Hypothalamus (tissue), 51 donors: ENCODE measurements around the gene CCNL2.
"Not testable (repeated sequence)": the region's sequence is repeated elsewhere in the genome, so short reads cannot be mapped to it uniquely, and the experiment has no call there.

Experiments
- DNase-seq, 51 donors: peaks; one replicate each; lab custom pipeline; 2025; lab: John Stamatoyannopoulos, UW

Gene CCNL2

DNA sequence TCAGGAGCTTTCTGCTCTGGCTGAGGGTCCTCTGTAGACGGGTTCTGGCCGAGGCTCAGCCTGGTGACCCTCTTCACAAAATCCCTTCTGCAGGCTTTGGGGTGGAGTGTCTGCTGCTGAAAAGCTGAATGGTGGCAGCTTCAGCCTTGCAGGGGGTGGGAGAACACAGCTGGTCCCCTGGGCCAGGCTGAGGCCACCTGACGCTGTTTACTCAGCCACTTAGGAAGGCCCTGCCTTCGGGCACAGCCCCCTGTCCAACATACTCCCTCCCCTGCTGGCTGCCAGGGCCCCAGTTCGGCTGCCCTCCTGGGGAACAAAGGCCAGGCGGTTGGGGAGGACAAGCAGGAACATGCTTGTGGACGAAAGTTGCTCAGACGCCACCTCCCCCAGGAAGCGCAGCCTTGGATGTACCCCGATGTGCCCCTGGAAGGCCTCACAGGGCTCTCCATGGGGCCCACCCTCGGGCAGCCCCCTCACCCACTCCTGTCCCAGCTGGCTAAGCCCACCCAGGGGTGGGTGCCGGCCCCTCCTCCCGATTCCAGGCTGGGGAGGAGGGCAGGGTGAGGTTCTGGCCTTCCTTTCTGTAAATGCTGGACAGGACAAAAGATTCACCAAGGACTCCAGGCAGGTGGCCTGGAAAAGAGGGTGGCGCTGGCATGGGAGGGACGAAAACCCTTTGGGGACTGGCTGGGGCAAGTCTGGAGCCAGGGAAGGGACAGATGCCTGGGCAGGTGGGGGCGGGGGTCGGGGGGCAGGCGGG lies 22.2 kb upstream of the CCNL2 start, which contains the start of gene ANKRD65:
ANKRD65 (minus strand) TSS at position 130 of the 760 bp plus-strand sequence. CDS start 271 bp downstream, outside the sequence.
- DNase-seq: peak in 21 of 51 donors; percentile 23 to 65 (median 47)

DNA sequence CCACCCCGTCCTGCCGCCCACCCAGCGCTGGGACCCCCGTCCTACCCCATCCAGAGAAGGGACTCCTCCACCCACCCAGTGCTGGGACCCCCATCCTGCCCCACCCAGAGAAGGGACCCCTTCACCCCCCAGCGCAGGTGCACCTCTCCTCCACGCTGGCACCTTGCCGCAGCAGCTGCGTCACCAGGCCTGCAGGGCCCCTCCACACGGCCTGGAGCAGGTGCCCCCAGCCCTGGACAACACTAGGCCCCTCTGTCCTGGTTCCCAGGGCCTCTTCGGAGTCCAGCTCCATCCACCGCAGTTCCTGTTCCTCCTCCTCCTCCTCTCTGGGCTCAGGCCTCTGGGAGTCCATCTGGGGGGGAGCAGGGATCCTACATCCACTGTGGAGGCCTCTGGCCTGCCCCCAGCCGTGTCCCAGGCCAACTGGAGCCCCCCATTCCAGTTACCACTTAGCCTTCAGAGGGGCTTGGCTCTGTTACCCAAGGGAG lies 21.6 kb upstream of the CCNL2 start:
- peak in 2 of 51 donors; percentile 35 to 55 for DNase-seq

DNA sequence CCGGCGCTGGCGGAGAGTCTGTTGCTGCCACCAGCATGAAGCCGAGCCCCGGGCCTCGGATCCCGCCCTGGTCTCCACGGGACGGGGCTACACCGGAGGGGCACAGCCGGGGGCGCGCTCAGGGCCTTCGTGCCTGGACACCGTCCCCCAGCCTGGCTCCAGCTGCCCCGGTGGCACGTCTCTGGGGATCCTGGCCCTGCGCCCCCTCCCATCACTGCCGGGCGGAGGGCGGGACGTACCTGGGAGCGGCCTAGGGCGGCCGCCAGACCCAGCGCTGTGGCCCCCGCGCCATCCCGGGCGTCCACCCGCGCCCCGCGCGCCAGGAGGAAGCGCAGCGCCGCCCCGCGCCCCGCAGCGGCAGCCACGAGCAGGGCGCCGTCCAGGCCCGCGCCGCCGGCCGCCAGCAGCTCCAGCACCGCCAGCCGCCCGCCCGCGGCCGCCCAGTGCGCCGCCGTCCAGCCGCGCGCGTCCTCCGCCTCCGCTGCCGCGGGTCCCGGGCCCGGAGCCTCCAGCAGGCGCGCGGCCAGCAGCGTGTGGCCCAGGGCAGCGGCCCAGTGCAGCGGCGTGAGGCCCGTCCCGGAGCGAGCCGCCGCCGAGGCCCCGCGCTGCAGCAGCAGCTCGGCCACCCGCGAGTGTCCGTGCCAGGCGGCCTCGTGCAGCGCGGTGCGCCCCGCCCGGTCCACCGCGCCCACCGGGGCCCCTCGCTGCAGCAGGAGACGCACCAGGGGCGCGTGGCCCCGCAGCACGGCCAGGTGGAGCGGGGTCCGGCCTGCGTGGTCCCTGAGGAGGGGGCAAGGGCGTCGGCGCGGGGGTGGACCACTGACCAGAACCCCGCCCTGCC lies 20.9 kb upstream of the CCNL2 start:
- peak in 4 of 51 donors; percentile 21 to 60 (median 42) for DNase-seq

DNA sequence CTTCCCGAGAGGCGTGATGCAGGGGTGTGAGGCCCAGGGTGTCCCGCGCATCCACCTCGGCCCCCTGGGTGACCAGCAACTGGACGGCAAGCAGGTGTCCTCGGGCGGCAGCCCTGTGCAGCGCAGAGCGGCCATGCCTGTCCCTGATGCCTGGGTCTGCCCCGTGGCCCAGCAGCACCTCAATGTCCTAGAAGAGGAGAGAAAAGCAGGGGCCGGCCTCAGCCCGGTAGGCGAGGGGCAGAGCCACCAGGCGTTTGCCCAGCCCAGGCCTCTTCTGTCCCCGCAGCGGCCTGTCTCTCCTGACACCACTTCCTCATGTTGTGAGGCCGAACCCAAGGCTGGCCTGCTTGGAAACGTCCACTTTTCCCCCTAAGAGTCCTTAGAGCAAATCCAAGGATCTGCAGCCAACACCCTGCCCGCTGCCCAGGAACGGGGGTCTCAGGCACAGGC lies 20.3 kb upstream of the CCNL2 start:
- DNase-seq: no peak

DNA sequence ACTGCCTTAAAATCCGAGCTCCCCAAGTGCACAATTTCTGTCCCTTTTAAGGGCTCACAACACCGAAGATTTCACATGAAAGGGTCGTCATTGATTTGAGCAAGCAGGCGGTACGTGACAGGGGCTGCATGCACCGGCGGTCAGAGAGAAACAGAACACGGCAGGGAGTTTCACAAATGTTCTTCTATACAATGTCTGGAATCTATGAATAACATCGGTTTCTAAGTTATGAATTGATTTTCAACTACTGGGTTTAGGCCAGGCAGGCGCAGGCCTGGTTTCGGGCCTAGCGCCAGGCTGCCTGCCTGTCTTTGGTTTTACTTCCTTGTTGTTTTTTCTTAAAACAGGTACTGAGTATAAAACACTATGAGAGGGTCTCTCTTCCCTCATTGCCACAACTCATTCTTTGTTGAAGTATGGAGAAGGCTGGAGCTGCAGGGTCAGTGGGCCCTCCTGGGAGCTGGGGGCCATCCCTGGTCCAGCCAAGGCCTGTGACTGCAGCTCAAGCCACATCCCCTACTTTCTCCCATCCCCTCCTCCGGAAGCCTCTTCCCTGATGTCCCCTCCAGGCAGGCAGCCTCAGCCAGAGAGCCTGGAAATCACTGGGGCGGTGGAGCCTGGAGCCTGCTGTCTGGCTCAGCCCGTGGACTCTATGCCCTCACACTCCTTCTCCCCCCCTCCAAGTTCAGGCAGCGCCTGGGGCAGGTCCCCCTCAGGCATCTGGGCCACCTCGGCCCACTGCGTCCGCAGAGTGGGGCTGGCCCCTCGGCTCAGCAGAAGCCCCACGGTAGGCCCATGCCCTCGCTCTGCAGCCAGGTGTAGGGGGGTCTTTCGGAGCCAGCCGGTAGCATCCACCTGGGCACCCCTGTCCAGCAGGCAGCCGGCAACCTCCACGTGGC lies 19.6 kb upstream of the CCNL2 start:
- no peak for DNase-seq

DNA sequence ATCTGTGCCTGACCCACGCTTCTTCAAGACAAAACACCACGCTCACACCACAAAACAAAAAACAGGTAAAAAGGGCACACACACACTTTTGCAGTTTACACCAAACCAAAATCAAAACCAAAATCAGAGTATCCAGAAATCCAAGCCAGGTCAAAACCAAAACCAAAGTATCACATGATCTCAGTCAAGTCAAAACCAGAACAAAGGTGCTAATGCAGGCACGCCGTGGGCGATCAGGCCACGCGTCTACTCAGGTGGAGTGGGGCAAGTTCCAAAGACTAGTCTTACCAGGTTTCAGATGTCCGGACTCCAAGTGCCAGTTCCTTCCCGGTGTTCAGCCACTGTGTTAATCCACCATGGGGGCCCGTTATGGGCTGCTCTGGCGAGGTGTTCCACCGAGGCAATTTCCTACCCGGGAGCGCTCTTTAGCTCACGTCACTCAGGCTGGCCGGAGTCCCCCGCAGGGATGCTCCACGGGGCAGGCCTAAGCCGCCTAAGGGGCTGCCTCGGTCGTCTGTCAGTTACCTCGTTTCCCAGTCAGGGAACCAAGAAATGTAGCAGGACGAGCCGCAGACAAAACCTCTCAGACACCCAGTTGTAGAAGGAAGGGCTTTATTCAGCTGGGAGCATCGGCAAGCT lies 18.8 kb upstream of the CCNL2 start:
- DNase-seq: not testable (repeated sequence)

DNA sequence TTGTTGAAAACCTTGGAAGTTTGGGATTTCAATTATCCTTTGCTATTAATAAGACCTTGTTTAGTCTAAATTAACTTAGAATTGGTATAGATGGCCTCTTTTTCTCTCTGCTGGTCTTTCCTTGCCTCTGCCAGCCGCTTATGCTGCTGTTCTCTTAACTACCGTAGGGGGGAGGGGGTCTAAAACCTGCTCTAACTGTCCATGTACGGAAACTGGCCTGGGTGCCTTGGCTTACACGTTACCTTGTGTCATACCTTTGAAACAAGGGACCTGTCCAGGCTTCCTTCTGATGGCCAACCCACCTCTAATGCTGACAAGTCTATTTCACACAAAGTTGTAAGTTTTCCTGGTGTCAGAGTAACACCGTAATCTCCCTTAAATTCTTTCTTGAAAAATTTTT lies 18.3 kb upstream of the CCNL2 start:
- DNase-seq: not testable (repeated sequence)

DNA sequence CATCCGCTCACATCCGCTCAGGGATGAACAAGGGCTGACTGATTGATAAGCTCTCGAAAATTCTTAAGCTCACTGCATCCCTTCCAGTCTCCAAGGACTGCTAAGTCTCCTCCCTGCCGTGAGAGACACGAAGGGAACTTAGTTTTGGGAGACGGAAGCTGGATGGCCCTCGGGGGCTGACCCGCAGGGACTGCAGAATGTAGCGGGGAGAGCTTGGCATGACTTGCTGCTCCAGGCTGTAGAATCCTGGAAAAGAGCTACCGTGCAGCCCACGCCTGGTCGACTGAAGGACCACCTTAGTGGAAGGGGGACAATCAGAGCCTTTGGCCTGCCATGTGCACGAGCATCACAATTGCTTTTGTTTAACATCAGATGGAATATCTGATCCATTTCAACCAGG lies 16.6 kb upstream of the CCNL2 start:
- DNase-seq: no peak

DNA sequence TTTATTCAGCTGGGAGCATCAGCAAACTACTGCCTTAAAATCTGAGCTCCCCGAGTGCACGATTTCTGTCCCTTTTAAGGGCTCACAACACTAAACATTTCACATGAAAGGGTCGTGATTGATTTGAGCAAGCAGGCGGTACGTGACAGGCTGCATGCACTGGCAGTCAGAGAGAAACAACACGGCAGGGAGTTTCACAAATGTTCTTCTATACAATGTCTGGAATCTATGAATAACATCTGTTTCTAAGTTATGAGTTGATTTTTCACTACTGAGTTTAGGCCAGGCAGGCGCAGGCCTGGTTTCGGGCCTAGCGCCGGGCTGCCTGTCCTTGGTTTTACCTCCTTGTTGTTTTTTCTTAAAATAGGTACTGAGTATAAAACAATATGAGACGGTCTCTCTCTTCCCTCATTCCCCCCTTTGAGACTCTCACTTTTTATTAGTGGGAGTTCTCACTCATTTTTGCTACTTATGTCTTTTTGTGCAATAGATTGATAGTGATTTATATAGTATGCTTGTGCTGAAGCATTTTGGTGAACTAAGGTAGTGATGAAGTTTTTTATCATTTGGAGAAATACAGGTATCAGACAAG lies 13.3 kb upstream of the CCNL2 start:
- not testable (repeated sequence) for DNase-seq

DNA sequence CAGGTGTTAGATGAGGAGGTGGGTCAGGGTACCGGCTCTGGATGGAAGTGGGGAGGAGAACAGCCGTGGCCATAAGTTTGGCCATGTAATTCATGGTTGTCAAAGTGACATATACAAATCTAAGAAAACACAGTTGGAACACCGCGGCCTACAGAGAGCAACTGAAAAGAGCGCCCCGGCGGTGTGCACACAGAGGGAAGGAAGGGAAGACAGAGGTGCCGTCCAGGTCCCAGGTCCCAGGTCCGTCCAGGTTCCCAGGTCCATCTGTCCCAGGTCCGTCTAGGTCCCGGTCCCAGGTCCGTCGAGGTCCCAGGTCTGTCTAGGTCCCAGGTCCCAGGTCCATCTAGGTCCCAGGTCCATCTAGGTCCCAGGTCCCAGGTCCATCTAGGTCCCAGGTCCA lies 12.5 kb upstream of the CCNL2 start:
- no peak for DNase-seq

DNA sequence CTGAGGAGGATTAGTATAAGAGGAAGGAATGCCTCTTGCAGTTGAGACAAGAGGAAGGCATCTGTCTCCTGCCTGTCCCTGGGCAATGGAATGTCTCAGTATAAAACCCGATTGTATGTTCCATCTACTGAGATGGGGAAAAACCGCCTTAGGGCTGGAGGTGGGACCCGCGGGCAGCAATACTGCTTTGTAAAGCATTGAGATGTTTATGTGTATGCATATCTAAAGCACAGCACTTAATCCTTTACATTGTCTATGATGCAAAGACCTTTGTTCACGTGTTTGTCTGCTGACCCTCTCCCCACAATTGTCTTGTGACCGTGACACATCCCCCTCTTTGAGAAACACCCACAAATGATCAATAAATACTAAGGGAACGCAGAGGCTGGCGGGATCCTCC lies 11.1 kb upstream of the CCNL2 start:
- not testable (repeated sequence) for DNase-seq

DNA sequence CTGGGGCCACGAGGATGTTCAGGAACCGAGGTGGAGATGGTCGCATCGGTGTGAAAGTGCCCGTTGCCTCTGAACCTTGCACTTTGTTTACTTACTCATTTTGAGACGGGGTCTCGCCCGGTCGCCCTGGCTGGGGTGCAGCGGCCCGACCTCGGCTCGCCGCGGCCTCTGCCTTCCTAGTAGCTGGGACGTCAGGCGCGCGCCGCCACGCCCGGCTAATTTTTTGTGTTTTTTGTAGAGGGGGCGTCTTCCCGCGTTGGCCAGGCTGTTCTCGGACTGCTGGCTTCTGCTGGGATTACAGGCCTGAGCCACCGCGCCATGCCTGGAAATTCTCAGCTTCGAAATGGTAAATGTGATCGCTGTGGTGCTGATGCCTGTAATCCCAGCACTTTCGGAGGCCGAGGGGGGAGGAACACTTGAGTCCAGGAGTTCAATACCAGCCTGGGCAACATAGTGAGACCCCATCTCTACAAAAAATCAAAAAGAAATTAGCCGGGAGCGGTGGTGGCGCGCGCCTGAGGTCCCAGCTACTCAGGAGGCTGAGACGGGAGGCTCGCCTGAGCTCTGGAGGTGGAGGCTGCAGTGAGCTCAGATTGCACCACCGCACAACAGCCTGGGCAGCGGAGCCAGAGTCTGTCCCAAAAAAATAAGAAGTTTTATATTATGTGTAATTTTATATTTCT lies 8.6 kb upstream of the CCNL2 start:
- no peak for DNase-seq

DNA sequence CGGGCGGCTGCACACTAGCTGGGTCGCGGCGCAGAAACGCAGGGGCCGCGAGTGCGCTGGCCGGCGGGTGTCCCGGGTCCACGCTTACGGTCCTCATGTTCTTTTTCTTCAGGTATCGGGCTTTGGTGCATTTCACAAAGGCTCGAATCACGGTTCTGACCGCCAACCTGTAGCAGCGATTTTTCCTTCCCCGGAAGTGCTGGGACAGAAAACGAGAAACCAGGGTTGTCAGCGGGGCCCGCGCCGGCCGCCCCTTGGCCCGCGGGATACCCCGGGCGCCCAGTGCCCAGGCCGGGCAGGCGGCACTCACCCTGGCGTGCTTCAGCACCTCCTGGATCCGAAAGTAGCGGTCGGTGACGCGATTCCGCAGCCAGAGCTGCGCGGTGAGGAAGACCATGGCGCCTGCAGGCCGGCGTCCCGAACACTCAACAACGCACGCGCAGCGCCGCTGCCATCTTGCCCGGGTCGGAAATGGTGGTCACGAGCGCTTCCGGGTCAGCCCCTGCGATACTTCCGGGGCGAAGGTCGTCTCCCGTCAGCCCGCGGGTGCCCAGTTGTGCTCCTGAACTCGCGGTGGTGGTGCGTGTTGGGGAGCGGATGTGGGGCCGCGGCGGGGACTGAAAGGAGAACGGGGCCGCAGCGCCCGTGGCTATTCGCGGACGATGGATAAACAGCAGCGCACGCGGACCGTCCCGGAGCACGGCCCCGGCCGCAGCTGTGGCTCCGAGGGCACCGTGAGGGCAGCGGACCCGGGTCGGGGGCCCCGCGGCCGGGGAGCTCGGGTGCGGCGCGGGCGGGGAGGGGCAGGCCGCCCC lies 7.9 kb upstream of the CCNL2 start, which contains the start of gene MRPL20:
MRPL20 (minus strand) TSS at position 473 of the 815 bp plus-strand sequence; CDS start at position 397, 76 bp downstream.
- DNase-seq: peak; percentile 67 to 95 (median 89)

DNA sequence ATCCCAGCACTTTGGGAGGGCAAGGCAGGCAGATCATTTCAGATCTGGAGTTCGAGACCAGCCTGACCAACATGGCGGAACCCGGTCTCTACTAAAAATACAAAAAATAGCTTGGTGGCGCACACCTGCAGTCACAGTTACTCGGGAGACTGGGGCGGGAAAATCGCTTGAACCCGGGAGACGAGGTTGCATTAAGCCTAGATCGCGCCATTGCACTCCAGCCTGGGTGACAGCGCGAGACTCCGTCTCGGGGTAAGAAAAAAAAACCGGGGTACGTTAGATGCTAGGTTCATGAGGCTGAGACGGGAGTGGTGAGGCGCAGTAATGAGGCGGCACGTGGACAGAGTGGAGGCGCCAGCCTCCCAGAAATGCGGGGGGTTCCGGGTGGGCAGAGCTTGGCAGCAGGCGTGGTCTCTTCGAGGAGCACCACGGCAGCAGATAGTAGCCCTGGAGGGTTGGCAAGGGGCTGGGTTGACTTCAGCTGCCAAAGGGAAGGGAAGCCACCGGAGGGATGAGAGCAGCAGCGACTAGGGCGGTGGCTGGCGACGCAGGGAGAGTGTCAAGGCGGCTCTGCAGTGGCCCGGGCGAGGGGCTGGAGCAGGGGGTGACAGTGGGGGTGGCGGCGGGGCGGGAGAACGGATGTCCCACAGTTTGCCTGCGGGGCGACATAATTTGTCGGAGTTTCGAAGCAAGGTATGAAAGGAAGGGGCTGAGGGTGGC lies 7.1 kb upstream of the CCNL2 start:
- no peak for DNase-seq

DNA sequence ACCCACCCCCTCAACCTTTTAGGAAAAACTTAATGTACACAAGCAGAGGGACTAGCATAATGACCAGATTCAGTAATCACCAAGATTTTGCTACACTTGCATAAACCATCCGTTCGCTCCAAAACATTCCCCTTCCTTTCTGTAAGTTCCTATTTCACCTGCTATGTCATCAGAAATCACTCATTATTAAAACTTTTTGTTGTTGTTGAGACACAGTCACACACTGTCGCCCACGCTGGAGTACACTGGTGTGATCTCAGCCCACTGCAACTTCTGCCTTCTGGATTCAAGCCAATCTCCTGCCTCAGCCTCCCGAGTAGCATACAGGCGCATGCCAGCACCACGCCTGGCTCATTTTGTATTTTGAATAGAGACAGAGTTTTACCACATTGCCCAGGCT lies 4.5 kb upstream of the CCNL2 start:
- no peak for DNase-seq

DNA sequence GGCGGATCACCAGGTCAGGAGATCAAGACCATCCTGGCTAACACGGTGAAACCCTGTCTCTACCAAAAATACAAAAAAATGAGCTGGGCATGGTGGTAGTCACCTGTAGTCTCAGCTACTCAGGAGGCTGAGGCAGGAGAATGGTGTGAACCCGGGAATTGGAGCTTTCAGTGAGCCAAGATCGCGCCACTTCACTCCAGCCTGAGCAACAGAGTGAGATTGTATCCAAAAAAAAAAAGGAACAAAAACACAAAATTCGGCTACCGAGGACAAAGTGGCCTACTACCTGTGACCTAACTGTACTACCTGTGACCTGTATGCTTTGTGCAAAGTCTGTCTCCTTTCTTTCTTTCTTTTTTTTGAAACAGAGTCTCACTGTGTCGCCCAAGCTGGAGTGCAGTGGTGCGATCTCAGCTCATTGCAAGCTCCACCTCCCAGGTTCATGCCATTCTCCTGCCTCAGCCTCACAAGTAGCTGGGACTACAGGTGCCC lies 3.8 kb upstream of the CCNL2 start:
- not testable (repeated sequence) for DNase-seq
